GM21737 (cell line): ENCODE measurements around the gene GOLGA8B.
"Not testable (repeated sequence)": the region's sequence is repeated elsewhere in the genome, so short reads cannot be mapped to it uniquely, and the experiment has no call there.

Source experiments
- ATAC-seq: cut with Tn5 transposase; IDR thresholded peaks from one replicate; pipeline ENCODE4 v1.9.1; 2021; ENCODE audit warnings: mild to moderate bottlenecking, moderate library complexity; ENCODE audit not compliant: unreplicated experiment

The GOLGA8B gene

DNA sequence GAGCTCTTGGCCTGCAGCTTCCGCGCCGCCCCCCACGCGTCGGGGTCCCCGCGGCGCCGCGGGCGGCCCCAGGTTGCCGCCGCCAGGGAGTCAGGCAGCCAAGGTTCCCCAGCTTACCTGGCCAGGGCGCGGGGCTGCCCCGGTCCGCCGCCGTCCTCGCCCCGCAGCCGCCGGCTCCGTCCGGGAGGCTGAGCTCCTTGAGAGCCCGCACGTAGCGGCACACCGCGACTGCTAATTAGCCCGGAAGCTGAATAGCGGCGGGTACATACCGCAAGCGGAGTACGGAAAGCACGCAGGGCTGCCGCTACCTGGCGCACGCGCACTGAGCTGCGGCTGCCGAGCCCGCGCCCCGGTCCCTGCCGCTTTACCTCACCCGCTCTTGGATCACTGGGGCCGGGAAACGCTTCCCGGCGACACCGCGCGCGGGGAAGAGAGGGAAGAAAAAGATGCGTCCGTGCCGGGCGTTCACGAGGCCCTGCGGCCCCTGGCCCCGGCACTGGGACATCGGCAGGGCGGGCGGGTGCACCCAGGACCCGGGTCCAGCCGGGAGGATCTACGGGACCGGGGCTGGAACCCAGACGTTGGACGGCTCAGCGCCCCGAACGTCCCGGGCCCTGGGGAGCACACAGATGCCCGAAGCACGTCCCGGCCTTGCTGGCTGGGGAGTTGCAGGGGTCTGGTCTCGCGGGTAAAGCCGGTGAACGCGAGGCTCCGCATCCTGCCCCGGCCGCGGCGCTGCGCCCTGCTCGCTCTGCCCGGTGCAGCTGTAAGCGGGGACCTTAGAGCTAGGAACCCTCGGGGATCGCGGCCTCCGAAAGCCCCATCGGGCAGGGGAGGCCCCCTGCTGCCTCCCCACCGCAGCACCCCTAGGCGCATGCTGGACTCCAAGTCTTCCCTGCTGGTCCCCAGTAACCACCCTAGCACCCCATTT lies at the start of gene GOLGA8B:
TSS of gene GOLGA8B (minus strand) at position 253 of the 931 bp plus-strand sequence. CDS start 47,739 bp downstream, outside the sequence.
- ATAC-seq, result peak; percentile 51

GRCh38 chr15:34633165-34633564 lies 49.7 kb upstream of the GOLGA8B start:
- ATAC-seq, result not testable (repeated sequence)

DNA sequence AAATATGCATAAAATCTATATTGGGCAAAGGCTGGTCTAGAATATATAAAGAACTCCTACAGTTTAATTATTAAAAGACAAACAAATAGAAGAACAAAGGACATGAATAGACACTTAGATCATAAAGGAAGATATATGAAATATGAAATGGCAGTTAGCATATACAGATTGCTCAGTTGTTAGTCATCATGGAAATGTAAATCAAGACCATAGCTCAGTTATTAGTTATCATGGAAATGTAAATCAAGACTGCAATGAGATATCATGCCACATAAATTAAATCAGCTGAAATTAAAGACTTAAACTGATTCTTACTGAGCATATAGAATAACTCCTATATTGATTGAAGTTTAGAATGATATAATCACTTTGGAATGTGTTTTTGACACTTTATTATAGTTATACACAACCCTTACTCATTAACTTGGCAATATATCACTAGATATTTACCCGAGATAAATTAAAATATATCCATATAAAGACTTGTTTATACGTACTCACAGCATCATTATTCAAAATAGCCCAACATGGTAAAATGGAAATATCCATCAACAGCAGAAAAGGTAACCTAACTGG lies 45.2 kb upstream of the GOLGA8B start:
- no peak for ATAC-seq

DNA sequence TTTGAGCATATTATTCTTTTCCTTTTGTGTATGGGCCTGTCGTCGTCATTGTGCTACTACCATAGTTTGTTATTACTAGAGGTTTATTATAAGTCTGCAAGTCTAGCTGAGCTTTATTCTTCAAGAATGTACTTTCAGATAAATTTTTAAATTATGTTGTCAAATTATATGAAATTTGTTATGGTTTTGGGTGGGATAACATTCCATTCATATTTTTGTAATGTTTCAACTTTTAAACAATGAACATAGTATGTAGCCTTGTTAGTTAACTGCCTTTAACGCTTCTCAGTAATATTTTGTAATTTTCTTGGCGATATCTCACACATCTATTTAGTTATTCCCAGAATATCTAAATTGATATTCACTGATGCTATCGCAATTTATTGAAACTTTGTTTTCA lies 41.6 kb upstream of the GOLGA8B start:
- ATAC-seq, result no peak

DNA sequence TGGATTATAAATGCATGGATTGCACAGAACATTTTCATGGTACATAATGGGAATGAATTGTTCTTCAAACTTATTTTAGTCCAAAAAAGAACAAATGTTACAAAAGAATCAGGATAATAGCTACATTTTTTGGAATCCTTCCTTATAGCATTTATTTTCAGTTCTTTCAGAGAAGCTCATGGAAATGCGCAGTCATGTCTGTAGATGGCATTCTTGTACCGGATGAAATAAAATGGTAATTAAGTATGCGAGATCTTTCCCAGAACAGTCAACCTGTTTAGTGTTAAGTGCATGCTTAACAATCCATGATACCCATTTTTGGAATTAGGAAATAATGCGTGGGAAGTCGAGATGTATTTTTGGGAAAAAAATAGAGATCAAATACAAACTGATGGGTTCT lies 38.2 kb upstream of the GOLGA8B start:
- no peak for ATAC-seq

GRCh38 chr15:34620814-34621213 lies 37.4 kb upstream of the GOLGA8B start:
- ATAC-seq, result no peak

DNA sequence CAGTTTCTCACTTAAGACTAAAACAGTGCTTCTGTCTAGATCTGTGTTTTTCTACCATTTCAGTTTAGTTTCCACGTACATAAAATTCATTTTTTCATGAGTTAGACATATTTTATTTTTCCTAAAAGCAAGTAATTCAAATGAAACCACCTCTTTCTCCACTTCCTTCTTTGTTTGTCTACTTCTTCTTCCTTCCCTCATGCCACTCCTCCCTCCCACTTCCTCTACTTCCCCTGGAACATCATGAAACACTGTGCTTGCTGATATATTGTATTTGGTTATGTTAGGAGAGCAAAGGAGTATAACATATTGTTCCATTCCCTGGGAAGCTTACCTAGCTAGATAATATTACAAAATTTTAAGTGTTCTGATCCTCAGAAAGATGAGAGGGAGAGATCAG lies 36.7 kb upstream of the GOLGA8B start:
- no peak for ATAC-seq

- no peak for ATAC-seq
Measured at GRCh38 chr15:34619151-34619550, 35.7 kb upstream of the GOLGA8B start.

- no peak for ATAC-seq
Measured at GRCh38 chr15:34618073-34618472, 34.6 kb upstream of the GOLGA8B start.

DNA sequence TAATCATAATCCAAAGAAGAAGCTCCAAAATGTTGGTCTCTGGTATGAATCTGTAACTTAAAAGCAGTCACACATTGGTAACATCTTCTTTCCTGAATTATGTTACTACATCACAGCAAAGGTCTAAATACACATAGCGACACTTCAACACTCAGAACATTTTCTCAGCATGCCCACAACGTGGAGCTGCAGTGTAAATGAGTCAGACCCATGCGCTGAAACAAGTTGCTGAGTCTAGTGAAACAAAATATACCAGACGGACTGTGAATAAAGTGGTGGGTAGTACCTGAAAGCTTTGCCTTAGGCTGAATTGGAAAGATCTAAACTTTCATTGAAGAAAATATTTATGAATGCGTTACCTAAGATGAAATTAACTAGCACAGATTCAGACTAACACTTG lies 33.2 kb upstream of the GOLGA8B start:
- ATAC-seq, result no peak

DNA sequence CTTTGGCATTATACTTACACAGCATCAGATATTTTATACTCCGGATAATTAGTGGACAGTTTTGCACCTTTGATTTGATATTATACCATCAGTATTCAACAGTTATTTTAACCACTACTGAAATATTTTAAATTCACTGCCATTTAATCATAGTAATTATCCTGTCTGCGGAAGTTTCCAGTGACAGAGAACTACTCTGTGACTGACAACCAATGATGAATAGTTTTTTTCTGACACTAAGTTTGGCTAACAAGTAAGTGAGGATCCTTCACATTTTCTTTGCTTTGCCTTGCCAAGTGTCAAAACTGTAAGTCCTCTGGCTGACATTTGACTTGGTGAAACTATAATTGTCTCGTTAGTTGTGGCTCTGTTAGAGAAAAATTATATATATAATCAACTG lies 30.5 kb upstream of the GOLGA8B start:
- ATAC-seq, result no peak

GRCh38 chr15:34613301-34613700 lies 29.9 kb upstream of the GOLGA8B start:
- ATAC-seq, result no peak

- no peak for ATAC-seq
Measured at GRCh38 chr15:34610354-34610753, 26.9 kb upstream of the GOLGA8B start.

- peak; percentile 64 for ATAC-seq
Measured at GRCh38 chr15:34609102-34610057, 25.9 kb upstream of the GOLGA8B start.

GRCh38 chr15:34608517-34608916 lies 25.1 kb upstream of the GOLGA8B start:
- ATAC-seq, result no peak

DNA sequence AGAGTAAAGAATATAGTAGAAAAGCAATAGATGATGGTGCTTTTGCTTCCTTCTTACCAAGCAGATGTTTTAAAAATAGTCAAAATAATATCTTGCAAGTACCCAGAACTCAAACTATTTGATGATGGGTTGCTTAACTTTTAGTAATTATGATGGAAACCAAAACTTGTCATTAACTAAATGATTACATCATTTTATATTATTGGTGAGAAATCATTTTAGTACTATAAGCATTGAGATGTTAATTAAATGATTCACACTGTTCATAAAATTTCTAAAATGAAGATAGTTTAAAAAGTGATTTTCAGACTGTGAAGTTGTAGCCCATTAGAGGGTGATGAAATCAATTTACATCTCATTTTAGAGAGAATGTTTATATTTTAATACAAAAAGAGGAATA lies 24.4 kb upstream of the GOLGA8B start:
- no peak for ATAC-seq

GRCh38 chr15:34606545-34606944 lies 23.1 kb upstream of the GOLGA8B start:
- no peak for ATAC-seq

- ATAC-seq, result no peak
Measured at GRCh38 chr15:34606131-34606530, 22.7 kb upstream of the GOLGA8B start.

GRCh38 chr15:34603095-34603494 lies 19.6 kb upstream of the GOLGA8B start:
- ATAC-seq, result no peak

GRCh38 chr15:34600923-34601322 lies 17.5 kb upstream of the GOLGA8B start:
- ATAC-seq, result no peak
